CD14-positive monocyte (primary cell): ENCODE measurements around the gene PROZ. TPM values are rescaled to one million over a fixed set of nuclear protein-coding genes. Genes with fewer than 3 reads are reported as not detected.

Experiments
- DNase-seq, 3 donors: peaks; one replicate each; pipeline ENCODE4 v3.0.0-alpha.2; 2011 to 2022
- H2AFZ ChIP-seq: 2 replicates; pipeline ENCODE4 v1.6.0; 2012; ENCODE audit warnings: mild to moderate bottlenecking, low read depth, low read length, inconsistent platforms; ENCODE audit not compliant: insufficient read depth, poor library complexity, severe bottlenecking
- H3K27ac ChIP-seq, 2 donors: 1 replicate in 1 of 2; 2 replicates in 1 of 2; pipeline ENCODE4 v1.5.1; 2012 to 2013; ENCODE audit warnings: low read length in 2 of 2, control low read depth in 1 of 2, inconsistent platforms in 1 of 2, low read depth in 1 of 2, mild to moderate bottlenecking in 1 of 2
- H3K27me3 ChIP-seq, 2 donors: one replicate each; pipeline versions ENCODE4 v1.6.0 to v1.6.1; 2011 to 2013; ENCODE audit warnings: low read length in 2 of 2; ENCODE audit not compliant: control insufficient read depth in 2 of 2, insufficient read depth in 2 of 2
- H3K36me3 ChIP-seq, 2 donors: replicated peaks in 1 of 2; 1 replicate in 1 of 2; 2 replicates in 1 of 2; pipeline versions ENCODE4 v1.5.1 to v1.6.1; 2012 to 2013; ENCODE audit warnings: low read length in 2 of 2, control low read depth in 1 of 2, inconsistent platforms in 1 of 2, mild to moderate bottlenecking in 1 of 2; ENCODE audit not compliant: insufficient read depth in 2 of 2, control insufficient read depth in 1 of 2
- H3K4me1 ChIP-seq, 2 donors: 1 replicate in 1 of 2; 2 replicates in 1 of 2; pipeline versions ENCODE4 v1.5.1 to v1.6.1; 2012 to 2013; ENCODE audit warnings: low read length in 2 of 2, control low read depth in 1 of 2, inconsistent platforms in 1 of 2, mild to moderate bottlenecking in 1 of 2, moderate library complexity in 1 of 2; ENCODE audit not compliant: insufficient read depth in 2 of 2, control insufficient read depth in 1 of 2
- H3K4me2 ChIP-seq: replicated peaks from 2 replicates; pipeline ENCODE3; 2012; ENCODE audit warnings: low read length, moderate library complexity, mild to moderate bottlenecking; ENCODE audit not compliant: poor library complexity, severe bottlenecking; ENCODE audit errors: extremely low read depth
- H3K4me3 ChIP-seq, 3 experiments: fragments of 200-600 bp in 1 of 3; sonication (generic) in 1 of 3; replicated peaks in 1 of 3; 1 replicate in 2 of 3; 2 replicates in 1 of 3; pipeline ENCODE4 v1.5.1; 2011 to 2013; ENCODE audit warnings: low read length in 3 of 3, mild to moderate bottlenecking in 3 of 3, control low read depth in 2 of 3, low read depth in 2 of 3, inconsistent platforms in 1 of 3, moderate library complexity in 1 of 3
- H3K79me2 ChIP-seq: 2 replicates; pipeline ENCODE4 v1.6.0; 2012; ENCODE audit warnings: mild to moderate bottlenecking, control low read depth, inconsistent platforms, low read length, moderate library complexity; ENCODE audit not compliant: insufficient read depth
- H3K9ac ChIP-seq: 2 replicates; pipeline ENCODE4 v1.6.0; 2017; ENCODE audit warnings: low read length, mild to moderate bottlenecking; ENCODE audit not compliant: insufficient read depth, poor library complexity, severe bottlenecking
- H3K9me3 ChIP-seq, 2 donors: replicated peaks in 1 of 2; 1 replicate in 1 of 2; 2 replicates in 1 of 2; pipeline versions ENCODE4 v1.5.1 to v1.6.1; 2012 to 2013; ENCODE audit warnings: low read length in 2 of 2, control low read depth in 1 of 2; ENCODE audit not compliant: control insufficient read depth in 1 of 2, insufficient read depth in 1 of 2
- H4K20me1 ChIP-seq: 2 replicates; pipeline ENCODE4 v1.6.0; 2012; ENCODE audit warnings: mild to moderate bottlenecking, low read length, control low read depth, moderate library complexity; ENCODE audit not compliant: insufficient read depth
- H3K27ac Mint-ChIP-seq, 7 donors: one replicate each; pipeline ENCODE4 v1.8.0; 2020; ENCODE audit warnings: mild to moderate bottlenecking in 7 of 7, mixed read lengths in 7 of 7, moderate library complexity in 6 of 7, inconsistent platforms in 2 of 7
- H3K27me3 Mint-ChIP-seq, 3 donors: one replicate each; pipeline ENCODE4 v1.8.0; 2021 to 2022; ENCODE audit warnings: low read depth in 3 of 3, mild to moderate bottlenecking in 3 of 3, mixed read lengths in 3 of 3, moderate library complexity in 3 of 3, inconsistent platforms in 1 of 3
- H3K36me3 Mint-ChIP-seq, 2 donors: one replicate each; pipeline ENCODE4 v1.8.0; 2020; ENCODE audit warnings: mixed read lengths in 2 of 2, inconsistent platforms in 1 of 2, mild to moderate bottlenecking in 1 of 2
- H3K4me1 Mint-ChIP-seq: one replicate; pipeline ENCODE4 v1.8.0; 2020; ENCODE audit warnings: mild to moderate bottlenecking, mixed read lengths
- H3K4me3 Mint-ChIP-seq, 2 donors: one replicate each; pipeline ENCODE4 v1.8.0; 2020; ENCODE audit warnings: mild to moderate bottlenecking in 2 of 2, mixed read lengths in 2 of 2, moderate library complexity in 1 of 2
- H3K9me3 Mint-ChIP-seq, 7 donors: one replicate each; pipeline ENCODE4 v1.8.0; 2020 to 2022; ENCODE audit warnings: mixed read lengths in 7 of 7, mild to moderate bottlenecking in 6 of 7, moderate library complexity in 6 of 7, inconsistent platforms in 2 of 7
- CTCF ChIP-seq: fragments of 200-600 bp; IDR thresholded peaks from one replicate; pipeline ENCODE4 v1.8.0; 2022; ENCODE audit warnings: antibody characterized with exemption, mild to moderate bottlenecking
- WGBS: methylation state at CpG from one replicate; pipeline ENCODE4 v1.1.5; 2013; ENCODE audit warnings: missing lambda C conversion rate; ENCODE audit not compliant: insufficient coverage; 5-methylcytosine and 5-hydroxymethylcytosine counted together
- intact Hi-C, 2 donors: fragments of 100-400 bp; cut with micrococcal nuclease; formaldehyde crosslinking; loops; one replicate each; pipeline versions ENCODE4 v1.15.0 to v1.15.1; 2023
- polyA plus RNA-seq, 3 donors: library from polyadenylated mRNA; depleted of rRNA in 1 of 3; unstranded in 2 of 3; stranded (reverse) in 1 of 3; fragments of 300-500 nt in 2 of 3; fragments of >200 nt in 1 of 3; fragmentation: Illumina TruSeq in 2 of 3; gene quantifications; 1 replicate in 2 of 3; 2 replicates in 1 of 3; pipeline ENCODE4 v1.2.3, GENCODE V29; 2012 to 2021

Gene PROZ
- polyA plus RNA-seq, 3 donors = not detected

DNA sequence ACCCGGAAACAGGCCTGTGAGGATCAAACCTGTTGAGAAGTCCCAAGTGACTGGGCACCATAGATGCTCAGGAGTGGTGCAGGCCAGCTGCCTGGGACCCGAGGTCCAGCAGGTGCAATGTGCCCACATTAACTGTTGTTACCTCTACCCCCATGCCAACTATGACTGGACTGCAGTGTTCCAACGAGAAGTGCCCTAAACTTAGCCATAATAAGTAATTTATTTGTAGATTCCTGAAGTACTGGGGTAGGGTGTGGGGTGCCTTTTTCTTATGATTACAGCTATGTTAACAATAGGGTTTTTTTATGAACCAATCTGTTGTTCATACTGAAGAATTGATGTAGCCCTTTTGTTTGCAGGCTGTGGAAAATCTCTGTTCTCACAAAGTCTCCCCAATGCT, 60.1 kb downstream of the PROZ start:
- Histone ChIP-seq H3K4me2 (no peak overlapping the region), H3K27me3 (no peaks in the 10 kb centered on the region), H3K36me3 (peaks cover 42 to 71% of the 10 kb centered on the region in 2 donors), H3K9me3 (no peaks in the 10 kb centered on the region), H3K79me2 (peaks cover 97% of the 10 kb centered on the region), H4K20me1 (peaks cover 100% of the 10 kb centered on the region), H3K4me1 (no peaks in the 10 kb centered on the region), H2AFZ (no peak overlapping the region), H3K9ac (no peak overlapping the region), H3K4me3 (no peak overlapping the region), H3K27ac (no peak overlapping the region)
- intact Hi-C loops = loop anchor here in 1 of 2 donors (10.0 kb wide), 1 partner anchor 76 kb away; the partner anchor contains the start of gene LAMP1
- DNase-seq = no peak
- Mint-ChIP-seq H3K4me1 (peaks cover 2% of the 10 kb centered on the region), H3K9me3 (peaks cover 0 to 1% (median 0%) of the 10 kb centered on the region in 7 donors), H3K27me3 (no peaks in the 10 kb centered on the region), H3K36me3 (peaks cover 41 to 50% of the 10 kb centered on the region in 2 donors), H3K27ac (peak overlapping the region in 2 of 7 donors; percentile 36 to 42), H3K4me3 (no peak overlapping the region)
- no peak for TF ChIP-seq CTCF
- WGBS = 100% methylated on average over 1 of the region's 3 CpGs

- no peak for DNase-seq
- no peak overlapping the region for H3K27ac ChIP-seq
- peak overlapping the region in 1 of 7 donors; percentile 77 for H3K27ac Mint-ChIP-seq
- no peak for TF ChIP-seq CTCF
- no peaks in the 10 kb centered on the region for H3K27me3 ChIP-seq
- no peaks in the 10 kb centered on the region for H3K4me1 Mint-ChIP-seq
- no peak overlapping the region for H3K4me2 ChIP-seq
- peaks cover 47 to 51% of the 10 kb centered on the region in 2 donors for H3K36me3 Mint-ChIP-seq
- peaks cover 49 to 71% of the 10 kb centered on the region in 2 donors for H3K36me3 ChIP-seq
- H3K9me3 Mint-ChIP-seq = peaks cover 0 to 1% (median 0%) of the 10 kb centered on the region in 7 donors
- 95% methylated on average over 13 of the region's 14 CpGs for WGBS
- H3K4me1 ChIP-seq = no peaks in the 10 kb centered on the region
- H3K9ac ChIP-seq = no peak overlapping the region
- H2AFZ ChIP-seq = no peak overlapping the region
- peaks cover 99% of the 10 kb centered on the region for H4K20me1 ChIP-seq
- intact Hi-C loops = loop anchor here in 1 of 2 donors (10.0 kb wide), 1 partner anchor 75 kb away; the partner anchor contains the start of gene LAMP1
- H3K4me3 ChIP-seq = no peak overlapping the region
- no peaks in the 10 kb centered on the region for H3K9me3 ChIP-seq
- H3K27me3 Mint-ChIP-seq = no peaks in the 10 kb centered on the region
- no peak overlapping the region for H3K4me3 Mint-ChIP-seq
- H3K79me2 ChIP-seq = peaks cover 89% of the 10 kb centered on the region
These were observed 61.0 kb downstream of the PROZ start for GRCh38 chr13:113219256-113219940.
